Mucosa of stomach (tissue), 1 donor: Measurements from ENCODE around the gene FAM117B.

Experiments used
- H3K27me3 ChIP-seq: one replicate; pipeline ENCODE4 v1.7.0; 2013; ENCODE audit warnings: mild to moderate bottlenecking, low read length; ENCODE audit not compliant: control insufficient read depth, insufficient read depth
- H3K36me3 ChIP-seq: one replicate; pipeline ENCODE4 v1.7.0; 2013; ENCODE audit warnings: low read length; ENCODE audit not compliant: control insufficient read depth, insufficient read depth
- H3K4me1 ChIP-seq: one replicate; pipeline ENCODE4 v1.7.0; 2013; ENCODE audit warnings: mild to moderate bottlenecking, low read length; ENCODE audit not compliant: control insufficient read depth, insufficient read depth
- H3K4me3 ChIP-seq: one replicate; pipeline ENCODE4 v1.7.0; 2013; ENCODE audit warnings: low read length
- H3K9ac ChIP-seq: one replicate; pipeline ENCODE4 v1.7.0; 2013; ENCODE audit warnings: mild to moderate bottlenecking, low read length, moderate library complexity
- H3K9me3 ChIP-seq: one replicate; pipeline ENCODE4 v1.7.0; 2013; ENCODE audit warnings: mild to moderate bottlenecking, low read length, moderate library complexity; ENCODE audit not compliant: control insufficient read depth
- donor health status: Pancreatic carcinoma.

FAM117B gene

GRCh38 chr2:202808754-202809153 is 174.0 kb downstream of the FAM117B start:
- H3K4me1 ChIP-seq, result peaks cover 14% of the 10 kb centered on the region
- H3K36me3 ChIP-seq, result no peaks in the 10 kb centered on the region
- no peak overlapping the region for H3K4me3 ChIP-seq
- H3K9ac ChIP-seq, result no peak overlapping the region
- H3K9me3 ChIP-seq, result no peaks in the 10 kb centered on the region
- no peaks in the 10 kb centered on the region for H3K27me3 ChIP-seq

GRCh38 chr2:202813387-202813786 is 178.6 kb downstream of the FAM117B start:
- no peaks in the 10 kb centered on the region for H3K4me1 ChIP-seq
- H3K9ac ChIP-seq, result no peak overlapping the region
- no peaks in the 10 kb centered on the region for H3K36me3 ChIP-seq
- H3K4me3 ChIP-seq, result no peak overlapping the region
- no peaks in the 10 kb centered on the region for H3K27me3 ChIP-seq
- H3K9me3 ChIP-seq, result no peaks in the 10 kb centered on the region

- Histone ChIP-seq H3K4me3 (no peak overlapping the region), H3K9ac (no peak overlapping the region), H3K27me3 (no peaks in the 10 kb centered on the region), H3K9me3 (no peaks in the 10 kb centered on the region), H3K4me1 (no peaks in the 10 kb centered on the region), H3K36me3 (no peaks in the 10 kb centered on the region)
These were observed 179.5 kb downstream of the FAM117B start for GRCh38 chr2:202814226-202814625.

GRCh38 chr2:202815548-202816360 is 181.0 kb downstream of the FAM117B start:
- H3K9ac ChIP-seq, result no peak overlapping the region

GRCh38 chr2:202817771-202818170 is 183.0 kb downstream of the FAM117B start:
- no peaks in the 10 kb centered on the region for H3K36me3 ChIP-seq
- H3K9ac ChIP-seq, result no peak overlapping the region
- no peaks in the 10 kb centered on the region for H3K27me3 ChIP-seq
- H3K4me3 ChIP-seq, result no peak overlapping the region
- H3K4me1 ChIP-seq, result no peaks in the 10 kb centered on the region
- no peaks in the 10 kb centered on the region for H3K9me3 ChIP-seq

More at GRCh38 chr2:202815548-202816360, 181.0 kb downstream of the FAM117B start:
- no peaks in the 10 kb centered on the region for H3K4me1 ChIP-seq
- no peaks in the 10 kb centered on the region for H3K36me3 ChIP-seq
- H3K9me3 ChIP-seq, result no peaks in the 10 kb centered on the region
- H3K4me3 ChIP-seq, result no peak overlapping the region
- H3K27me3 ChIP-seq, result no peaks in the 10 kb centered on the region

GRCh38 chr2:202818321-202818720 is 183.6 kb downstream of the FAM117B start:
- H3K9ac ChIP-seq, result no peak overlapping the region

More at GRCh38 chr2:202818321-202818720, 183.6 kb downstream of the FAM117B start:
- Histone ChIP-seq H3K27me3 (no peaks in the 10 kb centered on the region), H3K4me3 (no peak overlapping the region), H3K9me3 (no peaks in the 10 kb centered on the region), H3K36me3 (no peaks in the 10 kb centered on the region), H3K4me1 (no peaks in the 10 kb centered on the region)
